Mammary epithelial cell (primary cell): ENCODE data around the gene CDH11.

Source experiments
- EZH2 ChIP-seq: IDR thresholded peaks from 2 replicates; pipeline ENCODE4 v1.6.1; 2012; ENCODE audit warnings: low read length, inconsistent platforms, borderline replicate concordance
- TF ChIP-seq, protein P1 (sequence below), 2 donors: IDR thresholded peaks in 1 of 2; conservative IDR thresholded peaks in 1 of 2; 2 replicates each; pipeline ENCODE4 v1.5.1; 2011 to 2012; ENCODE audit warnings: inconsistent platforms in 2 of 2, low read length in 2 of 2, mild to moderate bottlenecking in 2 of 2, control low read depth in 1 of 2, low read depth in 1 of 2; ENCODE audit not compliant: insufficient read depth in 1 of 2; ENCODE audit errors: extremely low read depth in 1 of 2

GRCh38 chr16:64952177-64952576 lies 169.7 kb downstream of the CDH11 start:
- TF ChIP-seq EZH2: no peak
- TF ChIP-seq, protein P1, sequence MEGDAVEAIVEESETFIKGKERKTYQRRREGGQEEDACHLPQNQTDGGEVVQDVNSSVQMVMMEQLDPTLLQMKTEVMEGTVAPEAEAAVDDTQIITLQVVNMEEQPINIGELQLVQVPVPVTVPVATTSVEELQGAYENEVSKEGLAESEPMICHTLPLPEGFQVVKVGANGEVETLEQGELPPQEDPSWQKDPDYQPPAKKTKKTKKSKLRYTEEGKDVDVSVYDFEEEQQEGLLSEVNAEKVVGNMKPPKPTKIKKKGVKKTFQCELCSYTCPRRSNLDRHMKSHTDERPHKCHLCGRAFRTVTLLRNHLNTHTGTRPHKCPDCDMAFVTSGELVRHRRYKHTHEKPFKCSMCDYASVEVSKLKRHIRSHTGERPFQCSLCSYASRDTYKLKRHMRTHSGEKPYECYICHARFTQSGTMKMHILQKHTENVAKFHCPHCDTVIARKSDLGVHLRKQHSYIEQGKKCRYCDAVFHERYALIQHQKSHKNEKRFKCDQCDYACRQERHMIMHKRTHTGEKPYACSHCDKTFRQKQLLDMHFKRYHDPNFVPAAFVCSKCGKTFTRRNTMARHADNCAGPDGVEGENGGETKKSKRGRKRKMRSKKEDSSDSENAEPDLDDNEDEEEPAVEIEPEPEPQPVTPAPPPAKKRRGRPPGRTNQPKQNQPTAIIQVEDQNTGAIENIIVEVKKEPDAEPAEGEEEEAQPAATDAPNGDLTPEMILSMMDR (conservative IDR thresholded peaks at IDR 0.05 in 1 of 2, IDR thresholded peaks at IDR 0.05 in 1 of 2; ENCODE audit: extremely low read depth in 1 of 2, insufficient read depth in 1 of 2, low read depth in 1 of 2, low read length in 2 of 2): no peak
